Fibroblast of skin of left biceps (primary cell): ENCODE measurements around the gene KLHL3.

Experiments used
- DNase-seq, 2 experiments: peaks; one replicate each; pipeline ENCODE4 v3.0.0-alpha.2; 2013; ENCODE audit warnings: low read depth in 2 of 2

KLHL3 gene

DNA sequence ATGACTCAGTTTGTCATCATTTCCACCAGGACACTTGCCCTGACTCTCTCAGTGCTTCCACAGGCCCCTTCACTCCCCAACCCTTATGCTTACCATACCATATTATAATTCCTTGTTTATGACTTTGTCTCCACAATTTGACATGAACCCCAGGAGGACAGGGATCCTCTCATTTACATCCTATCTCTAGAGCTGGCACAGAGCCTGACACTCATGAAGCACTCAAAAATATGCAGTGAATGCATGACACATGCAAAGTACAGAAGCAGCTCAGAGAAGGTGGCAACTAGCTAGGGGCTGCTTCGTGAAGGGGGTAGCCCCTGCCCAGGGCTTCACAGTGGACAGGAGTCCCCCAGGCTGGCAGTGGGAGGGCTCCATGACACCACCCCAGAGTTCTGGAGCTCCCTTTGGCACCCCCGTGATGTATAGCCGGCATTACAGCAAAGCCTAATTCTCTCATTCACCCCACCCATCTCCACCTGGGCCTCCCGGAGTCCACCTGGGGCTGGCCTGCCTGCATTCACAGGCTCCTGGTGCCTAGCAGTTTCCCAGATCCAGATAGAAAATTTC, 124.8 kb downstream of the KLHL3 start:
- DNase-seq = no peak

- DNase-seq = no peak
These were observed 125.3 kb downstream of the KLHL3 start for GRCh38 chr5:137610598-137610997.

DNA sequence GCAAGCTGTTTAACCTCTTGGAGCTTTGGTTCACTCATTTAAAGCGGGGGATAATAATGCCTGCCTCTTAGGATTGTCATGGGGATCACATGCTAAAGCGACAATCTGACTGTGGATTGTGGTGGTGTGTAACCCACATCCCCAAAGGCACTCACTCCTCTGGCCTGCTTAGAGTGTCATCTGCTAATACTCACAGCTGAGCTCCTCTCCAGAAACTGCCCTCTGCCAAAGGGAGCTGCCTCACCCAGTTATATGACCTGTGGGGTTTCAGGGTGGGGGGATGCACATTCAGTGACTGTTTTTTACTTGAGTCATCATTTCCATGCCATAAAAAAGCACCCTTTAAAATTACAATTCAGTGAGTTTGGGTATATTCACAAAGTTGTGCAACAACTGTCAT, 126.8 kb downstream of the KLHL3 start:
- DNase-seq = peak; percentile 28 to 37

DNA sequence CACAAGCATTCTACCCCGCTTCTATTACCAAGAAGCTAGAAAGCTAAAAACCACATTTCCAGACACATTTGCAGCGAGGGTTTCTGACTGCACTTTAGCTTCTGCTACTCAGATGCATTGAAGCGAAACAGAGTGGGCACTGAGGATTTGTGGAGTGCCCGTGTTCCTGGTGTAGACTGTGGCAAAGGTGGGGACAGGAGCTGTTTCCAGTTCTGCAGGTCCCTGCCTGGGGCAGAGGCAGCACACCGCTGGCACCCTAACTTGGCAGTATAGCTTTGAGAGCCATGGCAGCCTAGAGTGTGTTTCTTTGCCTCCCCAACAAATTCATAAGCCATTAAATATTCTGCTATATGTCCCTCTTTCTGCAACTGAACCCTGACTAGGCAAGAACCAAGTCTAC, 128.1 kb downstream of the KLHL3 start:
- DNase-seq = no peak

DNA sequence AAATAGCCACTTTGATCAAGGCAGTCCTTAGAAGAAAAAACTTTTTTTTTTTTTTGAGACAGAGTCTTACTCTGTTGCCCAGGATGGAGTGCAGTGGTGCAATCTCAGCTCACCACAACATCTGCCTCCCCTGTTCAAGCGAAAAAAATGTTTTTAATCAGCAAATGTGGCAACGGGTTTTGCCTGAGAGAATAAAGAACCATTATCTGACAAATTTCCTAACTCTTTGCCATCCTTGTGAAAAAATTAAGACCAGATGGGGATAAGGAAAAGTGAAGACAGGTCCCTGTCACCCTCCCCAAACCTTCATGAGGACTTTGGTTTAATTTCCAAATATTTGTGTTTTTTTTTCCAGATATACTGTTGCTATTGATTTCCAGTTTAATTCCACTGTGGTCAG, 129.5 kb downstream of the KLHL3 start:
- DNase-seq = no peak

DNA sequence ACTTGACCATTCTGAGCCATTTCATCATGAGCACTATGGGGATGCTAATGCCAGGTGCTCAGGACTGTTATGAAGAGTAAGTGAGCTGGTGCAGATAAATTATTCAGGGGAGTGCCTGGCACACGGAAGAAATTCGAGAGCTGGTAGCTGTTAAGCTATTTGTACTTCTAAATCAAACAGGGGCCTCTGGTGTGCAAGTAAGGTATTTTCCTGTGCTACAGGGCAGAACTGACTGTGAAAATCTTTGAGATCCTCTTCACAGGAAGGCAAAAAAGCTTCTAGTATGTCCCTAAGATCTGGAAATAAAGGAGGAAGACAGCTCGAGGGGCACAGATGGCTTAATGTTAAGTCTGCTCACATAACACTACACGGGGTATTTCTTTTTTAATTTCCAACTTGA, 130.5 kb downstream of the KLHL3 start:
- no peak for DNase-seq

GRCh38 chr5:137604348-137605095, 131.4 kb downstream of the KLHL3 start:
- DNase-seq = no peak

GRCh38 chr5:137603891-137604290, 132.0 kb downstream of the KLHL3 start:
- DNase-seq = no peak

DNA sequence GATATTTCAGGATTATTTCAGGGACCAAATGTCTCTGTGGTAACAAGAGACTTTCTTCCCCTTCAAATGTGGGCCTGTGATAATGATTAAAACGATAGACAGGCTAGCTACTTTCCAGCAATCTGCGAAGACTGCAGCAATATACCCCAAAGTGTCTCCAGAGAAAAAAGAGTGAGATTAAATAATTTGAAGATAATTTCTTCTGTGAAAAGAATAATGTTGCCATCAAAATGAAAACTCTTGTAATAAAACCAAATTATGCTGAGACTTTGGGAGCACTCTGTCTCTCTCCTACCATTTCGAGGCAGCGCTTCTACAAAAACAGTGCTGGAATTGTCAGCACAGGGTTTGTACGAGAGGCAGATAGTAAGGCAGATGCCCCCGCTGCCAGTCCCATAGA, 132.5 kb downstream of the KLHL3 start:
- DNase-seq = no peak

GRCh38 chr5:137602721-137603273, 133.1 kb downstream of the KLHL3 start:
- DNase-seq = no peak

DNA sequence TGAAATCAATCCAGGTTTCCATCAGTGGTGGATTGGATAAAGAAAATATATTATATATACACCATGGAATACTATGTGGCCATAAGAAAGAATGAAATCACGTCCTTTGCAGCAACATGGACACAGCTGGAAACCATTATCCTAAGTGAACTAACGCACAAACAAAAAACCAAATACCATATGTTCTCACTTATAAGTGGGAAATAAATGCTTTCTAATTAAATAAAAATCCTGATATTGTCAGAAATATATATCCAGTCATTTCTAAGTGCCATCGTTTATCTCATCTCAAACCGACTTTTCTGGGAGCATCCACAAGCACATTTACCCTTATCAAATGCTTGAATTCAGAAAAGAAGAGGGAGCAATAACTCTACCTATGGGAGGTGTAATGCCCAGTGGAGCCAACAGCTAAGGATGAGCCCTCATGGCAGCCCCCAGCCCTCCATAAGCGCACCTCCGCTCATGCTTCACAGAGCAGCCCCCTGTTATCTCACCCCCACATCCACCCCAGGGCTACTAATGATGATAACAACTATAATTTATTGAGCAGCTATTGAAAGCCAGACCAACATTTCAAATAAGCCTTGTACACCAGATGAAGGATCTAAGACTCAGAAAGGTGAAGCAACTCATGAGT, 135.0 kb downstream of the KLHL3 start:
- DNase-seq = no peak

DNA sequence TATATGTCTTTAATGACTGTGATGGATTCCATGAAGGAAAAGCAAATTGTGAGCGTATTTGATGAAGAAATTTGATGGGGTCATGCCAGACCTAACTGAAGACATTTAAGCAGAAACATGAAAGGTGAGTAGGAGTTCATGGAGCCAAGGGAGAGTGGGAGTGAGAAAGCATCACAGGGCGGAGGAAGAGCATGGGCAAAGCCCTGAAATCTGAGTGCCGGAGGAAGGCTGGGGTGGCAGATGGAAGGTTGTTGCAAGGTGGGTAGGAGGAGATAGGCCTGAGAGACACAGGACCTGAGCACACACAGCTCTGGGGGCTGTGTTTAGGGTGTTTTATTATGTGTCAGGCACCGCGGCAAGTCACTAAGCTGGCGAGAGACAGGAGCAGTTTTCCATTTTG, 136.4 kb downstream of the KLHL3 start:
- DNase-seq = no peak

GRCh38 chr5:137598399-137598798, 137.5 kb downstream of the KLHL3 start:
- DNase-seq = no peak

DNA sequence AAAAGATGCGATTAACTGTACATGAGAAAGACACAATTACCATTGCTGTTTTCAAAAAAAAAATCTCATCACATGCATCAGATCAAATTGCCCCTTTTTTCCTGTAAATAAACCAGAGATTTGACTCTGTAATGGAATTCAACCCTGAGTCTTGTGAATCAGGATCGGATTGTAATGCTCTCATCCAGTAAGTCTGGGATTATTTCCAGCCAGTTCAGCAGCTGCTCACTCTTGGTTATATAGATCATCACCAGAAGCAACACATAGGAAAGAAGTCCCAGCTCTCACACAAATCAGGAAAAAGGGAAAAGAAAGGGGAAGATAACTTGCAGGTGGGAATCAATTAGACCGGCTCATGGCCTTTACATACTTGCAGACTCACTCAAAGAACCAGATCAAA, 138.9 kb downstream of the KLHL3 start:
- DNase-seq = no peak

- DNase-seq = no peak
These were observed 140.4 kb downstream of the KLHL3 start for GRCh38 chr5:137595396-137596079.

GRCh38 chr5:137594717-137595116, 141.2 kb downstream of the KLHL3 start:
- DNase-seq = no peak

GRCh38 chr5:137592317-137592716, 143.6 kb downstream of the KLHL3 start:
- no peak for DNase-seq

DNA sequence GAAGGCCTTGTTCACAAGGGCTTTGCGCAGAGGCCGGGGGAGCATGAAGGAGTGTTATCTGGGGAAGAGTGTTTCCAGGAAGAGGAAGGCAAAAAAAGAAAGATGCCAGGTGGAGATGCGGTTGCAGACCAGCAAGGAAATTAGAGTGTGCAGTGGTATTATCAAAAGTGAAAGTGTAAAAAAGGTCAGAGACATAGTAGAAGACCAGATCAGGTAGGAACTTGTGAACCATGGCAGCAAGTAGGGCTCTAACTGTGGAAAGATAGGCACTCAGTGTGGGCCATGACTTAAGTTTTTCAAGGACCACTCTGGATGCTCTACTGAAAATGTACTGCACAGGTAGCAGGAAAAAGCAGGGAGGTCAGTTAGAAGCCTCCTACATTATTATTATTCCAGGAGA, 146.7 kb downstream of the KLHL3 start:
- no peak for DNase-seq

DNA sequence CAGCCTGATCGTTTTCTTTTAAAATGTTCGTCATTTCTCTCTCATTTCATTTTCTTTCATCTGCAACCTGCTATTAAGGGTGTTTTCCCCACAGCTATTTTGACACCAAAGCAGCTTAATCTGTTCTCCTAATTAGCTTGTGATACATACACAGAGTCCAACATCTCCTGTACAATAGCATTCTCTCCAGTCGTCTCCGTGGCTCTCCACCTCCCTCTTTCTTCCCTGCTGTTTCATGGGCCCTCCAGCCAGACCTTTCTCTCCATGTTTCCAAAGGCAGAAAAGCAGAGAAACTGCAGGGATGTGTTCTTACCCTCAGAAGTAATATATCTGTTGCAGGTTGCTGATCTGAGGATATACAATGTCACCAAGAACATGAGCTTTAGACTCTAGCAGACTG, 148.0 kb downstream of the KLHL3 start:
- DNase-seq = no peak

GRCh38 chr5:137584262-137584661, 151.6 kb downstream of the KLHL3 start:
- DNase-seq = no peak

DNA sequence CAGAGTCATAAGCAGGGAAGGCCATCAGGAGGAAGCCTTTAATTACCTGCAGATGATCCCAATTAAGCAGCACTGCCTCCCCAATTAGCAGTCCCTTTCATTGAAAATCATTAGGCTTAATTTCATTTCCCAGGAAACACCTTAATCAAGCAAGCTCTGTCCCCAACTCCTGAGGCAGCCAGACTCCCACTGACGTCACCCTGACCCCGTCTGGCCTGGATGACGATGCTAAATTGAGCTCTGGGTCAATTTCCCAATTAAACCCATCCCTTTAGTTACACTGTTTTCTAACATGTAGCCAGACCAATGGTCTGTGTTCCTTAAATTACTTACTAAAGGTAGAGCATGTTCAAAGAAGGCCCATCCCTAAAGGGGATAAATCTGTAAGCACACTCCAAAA, 152.8 kb downstream of the KLHL3 start:
- DNase-seq = no peak

DNA sequence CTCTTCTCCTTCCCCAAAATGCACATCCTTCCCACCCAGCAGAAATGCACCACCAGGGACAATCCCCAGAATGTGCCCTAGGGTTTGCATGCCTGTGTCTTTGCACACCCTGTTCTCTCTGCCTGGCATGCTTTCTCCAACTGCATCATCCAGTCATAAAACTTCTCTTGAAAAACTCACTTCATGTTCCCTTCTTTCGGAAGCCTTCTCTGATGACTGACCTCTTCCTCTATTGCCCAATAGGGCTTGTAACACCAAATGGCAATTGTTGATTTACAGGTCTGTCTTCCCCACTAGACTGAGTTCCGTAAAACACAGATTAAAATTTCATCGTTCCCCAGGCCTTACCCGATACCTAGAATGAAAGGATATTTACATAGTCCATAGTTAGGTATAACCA, 153.7 kb downstream of the KLHL3 start:
- DNase-seq = no peak
